Caco-2 (cell line): ENCODE results near the gene SYMPK. TPM values are rescaled to one million over a fixed set of nuclear protein-coding genes. Genes with fewer than 3 reads are reported as not detected.

Experiments used
- BruUV-seq: library from RNA; stranded (reverse); fragments of 400-500 nt; replicated peaks from 2 replicates; lab custom pipeline; 2021; lab: Mats Ljungman, UMichigan
- CTCF ChIA-PET: fragments of 300-600 bp; sonication (Branson Sonifier 250); formaldehyde crosslinking; loops from one replicate; lab custom pipeline; 2022; ENCODE audit warnings: antibody characterized with exemption; lab: Charles Lee
- POLR2A ChIA-PET: fragments of 300-600 bp; sonication (Branson Sonifier 250); formaldehyde crosslinking; loops from one replicate; lab custom pipeline; 2022; ENCODE audit warnings: antibody characterized with exemption; lab: Charles Lee
- DNase-seq, 2 experiments: peaks; one replicate each; pipeline versions ENCODE4 v3.0.0 to v3.0.0-alpha.2; 2020 to 2022
- H3K27me3 ChIP-seq: replicated peaks from 2 replicates; pipeline ENCODE4 v1.6.0; 2011; ENCODE audit warnings: low read length; ENCODE audit not compliant: control insufficient read depth, insufficient read depth
- H3K36me3 ChIP-seq: 2 replicates; pipeline ENCODE4 v1.5.1; 2011; ENCODE audit warnings: low read length; ENCODE audit not compliant: control insufficient read depth, insufficient read depth
- H3K4me1 ChIP-seq: fragments of 250-450 bp; sonication (Bioruptor Pico); 2 replicates; pipeline ENCODE4 v1.5.1; 2020; ENCODE audit warnings: mild to moderate bottlenecking
- H3K4me3 ChIP-seq: 2 replicates; pipeline ENCODE4 v1.5.1; 2011; ENCODE audit warnings: low read depth, mild to moderate bottlenecking, control low read depth, low read length
- H3K9me3 ChIP-seq: fragments of 250-450 bp; sonication (Bioruptor Pico); 2 replicates; pipeline ENCODE4 v1.5.1; 2020; ENCODE audit warnings: mild to moderate bottlenecking, moderate library complexity
- H3K27ac Mint-ChIP-seq: one replicate; pipeline ENCODE4 v1.8.0; 2022; ENCODE audit warnings: mixed read lengths; ENCODE audit not compliant: unreplicated experiment
- H3K27me3 Mint-ChIP-seq: one replicate; pipeline ENCODE4 v1.8.0; 2022; ENCODE audit warnings: mixed read lengths; ENCODE audit not compliant: insufficient read depth, unreplicated experiment
- H3K36me3 Mint-ChIP-seq: one replicate; pipeline ENCODE4 v1.8.0; 2022; ENCODE audit warnings: mild to moderate bottlenecking, mixed read lengths; ENCODE audit not compliant: insufficient read depth, unreplicated experiment
- H3K4me1 Mint-ChIP-seq: one replicate; pipeline ENCODE4 v1.8.0; 2022; ENCODE audit warnings: low read depth, mixed read lengths; ENCODE audit not compliant: unreplicated experiment
- H3K4me3 Mint-ChIP-seq: one replicate; pipeline ENCODE4 v1.8.0; 2022; ENCODE audit warnings: mild to moderate bottlenecking, moderate library complexity, mixed read lengths; ENCODE audit not compliant: unreplicated experiment
- H3K9me3 Mint-ChIP-seq: one replicate; pipeline ENCODE4 v1.8.0; 2022; ENCODE audit warnings: mixed read lengths; ENCODE audit not compliant: unreplicated experiment
- CTCF ChIP-seq, 2 experiments: fragments of 200-600 bp in 1 of 2; IDR thresholded peaks; 1 replicate in 1 of 2; 2 replicates in 1 of 2; pipeline versions ENCODE4 v1.5.1 to v1.8.0; 2011 to 2022; ENCODE audit warnings: antibody characterized with exemption in 1 of 2, control low read depth in 1 of 2, inconsistent platforms in 1 of 2, low read depth in 1 of 2, low read length in 1 of 2, mild to moderate bottlenecking in 1 of 2, moderate library complexity in 1 of 2; ENCODE audit not compliant: insufficient read depth in 1 of 2, severe bottlenecking in 1 of 2, unreplicated experiment in 1 of 2
- intact Hi-C: fragments of 100-400 bp; cut with micrococcal nuclease; formaldehyde crosslinking; loops from one replicate; pipeline ENCODE4 v1.10.0; 2022; ENCODE audit not compliant: unreplicated experiment
- total RNA-seq: library from RNA; stranded (reverse); gene quantifications from 2 replicates; pipeline ENCODE4 v1.2.3, GENCODE V29; 2022

Gene SYMPK
- total RNA-seq, 1 experiment from 2014 or later: 81.8 TPM

DNA sequence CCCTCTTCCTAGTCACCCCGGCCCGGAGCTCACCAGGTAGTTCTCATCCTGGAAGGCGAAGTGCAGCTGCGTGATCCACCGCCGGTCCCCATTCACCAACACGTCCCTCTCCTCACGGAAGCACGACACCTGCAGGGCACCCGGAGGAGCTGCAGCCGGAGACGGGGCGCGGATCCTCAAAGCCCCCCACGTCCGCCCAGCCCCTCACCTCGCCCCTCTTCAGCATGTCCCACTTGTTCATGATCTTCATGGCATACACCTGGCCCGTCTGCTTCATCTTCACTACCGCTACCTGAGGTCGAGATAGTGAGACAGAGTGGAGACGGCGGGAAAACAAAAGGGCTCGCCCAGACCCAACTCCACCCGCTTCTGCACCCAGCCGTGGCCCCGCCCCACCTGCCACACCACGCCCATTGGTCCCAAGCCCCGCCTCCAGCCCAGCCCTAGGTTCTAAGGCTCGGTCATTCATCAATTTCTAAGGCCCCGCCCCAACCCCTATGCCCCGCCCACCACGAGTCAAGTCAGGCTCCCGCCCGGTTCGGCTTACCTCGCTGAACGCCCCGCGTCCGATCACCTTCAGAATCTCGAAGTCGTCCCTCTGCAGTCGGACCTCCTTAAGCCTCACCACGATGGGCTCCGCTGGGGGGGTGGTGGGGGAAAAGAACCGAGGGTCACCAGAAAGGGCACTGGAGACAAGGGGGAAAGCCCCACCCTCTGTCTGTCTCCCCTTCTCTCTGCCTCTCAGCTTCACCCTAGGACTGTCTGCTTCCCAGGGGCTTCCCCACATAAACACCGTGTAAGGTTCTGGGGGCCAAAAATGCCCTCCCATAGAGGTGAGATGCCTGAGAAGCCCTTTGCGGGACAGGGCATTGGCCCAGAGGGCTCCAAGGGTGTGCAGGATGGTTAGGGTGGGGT is 83.5 kb downstream of the SYMPK start:
- H3K9me3 Mint-ChIP-seq: no peaks in the 10 kb centered on the region
- H3K27me3 ChIP-seq: no peaks in the 10 kb centered on the region
- peak; percentile 95 for DNase-seq
- peaks cover 15% of the 10 kb centered on the region for H3K4me1 ChIP-seq
- ChIA-PET CTCF (interaction anchor here (0.5 to 1.9 kb wide), 5 partner anchors 9 to 62 kb away, joined by 3 to 82 read pairs (median 4); partner anchors contain the start of genes DMWD and SIX5), POLR2A (interaction anchor here (0.6 to 1.1 kb wide), 2 partner anchors 10 kb away, joined by 6 to 10 read pairs; partner anchors contain the start of gene SIX5)
- H3K27ac Mint-ChIP-seq: peak overlapping the region; percentile 9
- H3K27me3 Mint-ChIP-seq: no peaks in the 10 kb centered on the region
- H3K36me3 Mint-ChIP-seq: peaks cover 67% of the 10 kb centered on the region
- intact Hi-C loops: loop anchor here (1.0 kb wide), 1 partner anchor 9 kb away; no protein-coding TSS in a partner anchor
- peak overlapping the region; percentile 36 for H3K4me3 ChIP-seq
- no peaks in the 10 kb centered on the region for H3K9me3 ChIP-seq
- H3K36me3 ChIP-seq: no peaks in the 10 kb centered on the region
- BruUV-seq: no TSS peak
- H3K4me3 Mint-ChIP-seq: peak overlapping the region; percentile 73
- H3K4me1 Mint-ChIP-seq: peaks cover 18% of the 10 kb centered on the region
- TF ChIP-seq CTCF (IDR thresholded peaks at IDR 0.05; ENCODE audit: insufficient read depth in 1 of 2, low read depth in 1 of 2, low read length in 1 of 2, severe bottlenecking in 1 of 2, unreplicated experiment in 1 of 2): peak; percentile 85 to 86

GRCh38 chr19:45778010-45778661 is 84.8 kb downstream of the SYMPK start:
- no peak for TF ChIP-seq CTCF (IDR thresholded peaks at IDR 0.05; ENCODE audit: insufficient read depth in 1 of 2, low read depth in 1 of 2, low read length in 1 of 2, severe bottlenecking in 1 of 2, unreplicated experiment in 1 of 2)
- Mint-ChIP-seq H3K36me3 (peaks cover 65% of the 10 kb centered on the region), H3K27me3 (no peaks in the 10 kb centered on the region), H3K4me1 (peaks cover 18% of the 10 kb centered on the region), H3K9me3 (no peaks in the 10 kb centered on the region), H3K4me3 (peak overlapping the region; percentile 73), H3K27ac (peak overlapping the region; percentile 9)
- intact Hi-C loops: no loop called here
- no peak for DNase-seq
- Histone ChIP-seq H3K36me3 (no peaks in the 10 kb centered on the region), H3K4me1 (peaks cover 14% of the 10 kb centered on the region), H3K4me3 (no peak overlapping the region), H3K27me3 (no peaks in the 10 kb centered on the region), H3K9me3 (no peaks in the 10 kb centered on the region)
- BruUV-seq: no TSS peak
- ChIA-PET CTCF (no interaction called here), POLR2A (no interaction called here)

GRCh38 chr19:45777395-45777961 is 85.5 kb downstream of the SYMPK start:
- Histone ChIP-seq H3K4me3 (no peak overlapping the region), H3K4me1 (peaks cover 12% of the 10 kb centered on the region), H3K36me3 (no peaks in the 10 kb centered on the region), H3K9me3 (no peaks in the 10 kb centered on the region), H3K27me3 (no peaks in the 10 kb centered on the region)
- ChIA-PET POLR2A (no interaction called here), CTCF (interaction anchor here (0.6 kb wide), 1 partner anchor 109 kb away, joined by 6 read pairs; the partner anchor contains the start of gene IRF2BP1)
- no TSS peak for BruUV-seq
- Mint-ChIP-seq H3K9me3 (no peaks in the 10 kb centered on the region), H3K4me1 (peaks cover 18% of the 10 kb centered on the region), H3K4me3 (peak overlapping the region; percentile 73), H3K36me3 (peaks cover 72% of the 10 kb centered on the region), H3K27me3 (no peaks in the 10 kb centered on the region), H3K27ac (peak overlapping the region; percentile 9)
- intact Hi-C loops: no loop called here
- no peak for TF ChIP-seq CTCF (IDR thresholded peaks at IDR 0.05; ENCODE audit: insufficient read depth in 1 of 2, low read depth in 1 of 2, low read length in 1 of 2, severe bottlenecking in 1 of 2, unreplicated experiment in 1 of 2)
- DNase-seq: no peak
